Common myeloid progenitor, CD34-positive (primary cell): ENCODE results near the gene DUS1L.

ENCODE experiments used
- CTCF ChIA-PET: fragments of 350-600 bp; sonication (Branson Sonifier 250); formaldehyde crosslinking; loops from one replicate; lab custom pipeline; 2021; ENCODE audit warnings: antibody characterized with exemption; lab: Charles Lee
- POLR2A ChIA-PET: fragments of 350-600 bp; sonication (Branson Sonifier 250); formaldehyde crosslinking; loops from one replicate; lab custom pipeline; 2021; ENCODE audit warnings: antibody characterized with exemption; lab: Charles Lee
- DNase-seq, 3 donors: peaks; one replicate each; pipeline versions ENCODE4 v3.0.0 to v3.0.0-alpha.2; 2013
- H3K27ac ChIP-seq, 2 experiments: 1 replicate in 1 of 2; 2 replicates in 1 of 2; pipeline ENCODE4 v1.7.0; 2013; ENCODE audit warnings: inconsistent platforms in 2 of 2, low read length in 2 of 2, mild to moderate bottlenecking in 2 of 2, low read depth in 1 of 2, moderate library complexity in 1 of 2; ENCODE audit not compliant: severe bottlenecking in 2 of 2, insufficient read depth in 1 of 2, poor library complexity in 1 of 2
- H3K27me3 ChIP-seq, 5 experiments: replicated peaks in 2 of 5; 1 replicate in 3 of 5; 2 replicates in 2 of 5; pipeline versions ENCODE4 v1.6.1 to v1.7.0; 2013; ENCODE audit warnings: low read length in 4 of 5, mild to moderate bottlenecking in 2 of 5, moderate library complexity in 2 of 5, inconsistent platforms in 1 of 5; ENCODE audit not compliant: insufficient read depth in 5 of 5, control insufficient read depth in 4 of 5
- H3K36me3 ChIP-seq, 4 experiments: 1 replicate in 2 of 4; 2 replicates in 2 of 4; pipeline versions ENCODE4 v1.6.1 to v1.7.0; 2013; ENCODE audit warnings: low read length in 3 of 4, control low read depth in 1 of 4, mild to moderate bottlenecking in 1 of 4; ENCODE audit not compliant: control insufficient read depth in 4 of 4, insufficient read depth in 4 of 4
- H3K4me1 ChIP-seq, 4 experiments: 1 replicate in 3 of 4; 2 replicates in 1 of 4; pipeline versions ENCODE4 v1.6.1 to v1.7.1; 2013; ENCODE audit warnings: low read length in 3 of 4, mild to moderate bottlenecking in 3 of 4, control low read depth in 1 of 4, inconsistent platforms in 1 of 4, moderate library complexity in 1 of 4; ENCODE audit not compliant: control insufficient read depth in 4 of 4, insufficient read depth in 4 of 4; ENCODE audit errors: control extremely low read depth in 1 of 4
- H3K4me3 ChIP-seq, 7 experiments: 1 replicate in 4 of 7; 2 replicates in 3 of 7; pipeline versions ENCODE4 v1.5.1 to v1.7.0; 2013; ENCODE audit warnings: mild to moderate bottlenecking in 7 of 7, low read length in 6 of 7, moderate library complexity in 6 of 7, inconsistent platforms in 2 of 7, low read depth in 2 of 7, control low read depth in 1 of 7; ENCODE audit not compliant: insufficient read depth in 4 of 7, control insufficient read depth in 1 of 7; ENCODE audit errors: extremely low read depth in 1 of 7
- H3K9me3 ChIP-seq, 5 experiments: 1 replicate in 4 of 5; 2 replicates in 1 of 5; pipeline versions ENCODE4 v1.6.1 to v1.7.1; 2013; ENCODE audit warnings: low read length in 4 of 5, mild to moderate bottlenecking in 2 of 5, inconsistent platforms in 1 of 5, low read depth in 1 of 5, moderate library complexity in 1 of 5; ENCODE audit not compliant: control insufficient read depth in 4 of 5, insufficient read depth in 2 of 5; ENCODE audit errors: control extremely low read depth in 1 of 5
- WGBS: methylation state at CpG from one replicate; pipeline ENCODE4 v1.1.5; 2013; ENCODE audit not compliant: insufficient coverage; 5-methylcytosine and 5-hydroxymethylcytosine counted together

DUS1L gene

DNA sequence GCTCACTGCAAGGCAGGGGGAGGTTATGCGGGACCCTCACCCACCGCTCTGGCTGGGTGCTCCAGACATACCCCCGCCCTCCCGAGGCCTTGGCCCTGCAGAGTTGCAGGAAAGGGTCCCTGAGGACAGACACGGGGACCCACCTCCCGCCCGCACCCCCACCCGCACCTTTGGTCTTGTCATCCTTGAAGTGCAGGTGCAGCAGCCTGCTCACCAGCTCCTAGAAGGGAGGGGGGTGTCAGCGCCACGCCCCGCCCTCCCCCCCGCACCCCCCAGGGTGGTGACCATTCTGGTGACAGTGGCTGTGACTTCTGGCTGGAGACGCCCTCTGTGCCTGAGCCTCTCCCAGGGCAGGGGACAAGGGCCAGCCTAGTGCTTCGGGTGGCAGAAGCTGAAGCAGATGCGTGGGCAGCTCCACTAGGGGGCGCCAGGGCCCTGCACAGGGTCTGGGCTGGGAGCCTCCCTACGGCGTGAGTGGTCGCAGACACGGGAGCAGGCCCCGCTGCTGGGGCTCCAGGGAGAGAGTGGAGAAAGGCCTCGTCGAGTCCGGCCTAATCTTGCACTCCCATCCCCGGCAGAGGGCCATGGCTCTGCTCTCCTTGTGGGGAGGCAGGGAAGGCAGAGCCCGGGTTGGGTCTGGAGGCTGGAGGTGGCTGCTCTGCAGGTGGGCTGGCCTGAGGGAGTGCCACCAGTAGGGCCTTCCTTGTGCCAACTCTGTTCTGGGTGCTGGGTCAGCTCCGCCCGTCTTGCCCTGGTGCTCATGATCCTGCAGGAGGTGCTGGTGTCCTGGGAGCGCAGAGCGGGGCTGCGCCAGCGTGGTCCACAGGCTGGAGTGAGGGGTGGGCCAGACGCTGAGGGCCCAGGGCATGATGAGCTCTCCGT, 45.7 kb downstream of the DUS1L start:
- POLR2A ChIA-PET = no interaction called here

DNA sequence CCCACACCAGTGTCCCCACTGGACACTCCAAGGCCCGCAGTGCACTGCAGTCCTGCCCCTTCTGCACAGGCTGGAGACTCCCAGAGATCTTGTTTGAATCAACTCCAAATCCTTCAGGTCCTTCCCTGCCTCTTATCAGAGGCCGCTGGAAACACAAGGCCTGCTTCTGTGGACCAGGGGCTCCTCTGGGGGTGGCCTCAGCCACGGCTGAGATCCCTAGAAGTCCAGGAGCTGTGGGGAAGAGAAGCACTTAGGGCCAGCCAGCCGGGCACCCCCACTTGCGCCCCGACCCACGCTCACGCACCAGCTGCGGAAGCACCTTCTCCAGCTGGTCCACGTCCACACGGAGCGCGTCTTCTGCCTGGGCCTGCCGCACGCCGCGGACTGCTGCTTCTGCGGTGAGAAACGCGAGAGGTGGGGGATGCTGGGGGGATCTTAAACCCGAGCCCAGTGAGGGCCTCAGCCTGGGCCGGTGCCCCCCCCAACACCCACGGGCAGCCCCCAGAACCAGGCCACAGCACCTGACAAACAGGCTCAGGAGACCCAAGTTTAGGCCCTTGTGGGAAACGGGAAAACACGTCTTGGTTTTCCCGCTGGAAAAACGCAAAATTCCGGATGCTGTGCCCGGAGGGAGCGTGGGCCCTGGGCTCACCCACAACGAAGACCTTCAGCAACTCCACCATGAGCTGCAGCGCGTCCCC, 46.5 kb downstream of the DUS1L start:
- Histone ChIP-seq H3K36me3 (peaks cover 0 to 17% (median 7%) of the 10 kb centered on the region in 4 experiments), H3K4me1 (peaks cover 0 to 27% (median 23%) of the 10 kb centered on the region in 4 experiments), H3K4me3 (no peak overlapping the region), H3K27me3 (no peaks in the 10 kb centered on the region), H3K9me3 (no peaks in the 10 kb centered on the region), H3K27ac (no peak overlapping the region)
- CTCF ChIA-PET = interaction anchor here (0.6 to 6.8 kb wide), 15 partner anchors 10 to 92 kb away, joined by 3 to 117 read pairs (median 6); partner anchors contain the start of genes DCXR, MAFG and NOTUM
- DNase-seq = no peak
- POLR2A ChIA-PET = no interaction called here
- WGBS = 91% methylated on average over 28 of the region's 33 CpGs

More for the DNA sequence above, 45.7 kb downstream of the DUS1L start:
- Histone ChIP-seq H3K27me3 (no peaks in the 10 kb centered on the region), H3K9me3 (no peaks in the 10 kb centered on the region), H3K27ac (no peak overlapping the region), H3K4me1 (peaks cover 0 to 30% (median 28%) of the 10 kb centered on the region in 4 experiments), H3K4me3 (no peak overlapping the region), H3K36me3 (peaks cover 0 to 17% (median 7%) of the 10 kb centered on the region in 4 experiments)
- CTCF ChIA-PET = interaction anchor here (0.6 to 6.8 kb wide), 24 partner anchors 9 to 152 kb away, joined by 3 to 117 read pairs (median 4); partner anchors contain the start of genes DCXR, MAFG and NOTUM
- 77% methylated on average over 26 of the region's 34 CpGs for WGBS
- peak; percentile 48 to 55 (median 54) for DNase-seq

DNA sequence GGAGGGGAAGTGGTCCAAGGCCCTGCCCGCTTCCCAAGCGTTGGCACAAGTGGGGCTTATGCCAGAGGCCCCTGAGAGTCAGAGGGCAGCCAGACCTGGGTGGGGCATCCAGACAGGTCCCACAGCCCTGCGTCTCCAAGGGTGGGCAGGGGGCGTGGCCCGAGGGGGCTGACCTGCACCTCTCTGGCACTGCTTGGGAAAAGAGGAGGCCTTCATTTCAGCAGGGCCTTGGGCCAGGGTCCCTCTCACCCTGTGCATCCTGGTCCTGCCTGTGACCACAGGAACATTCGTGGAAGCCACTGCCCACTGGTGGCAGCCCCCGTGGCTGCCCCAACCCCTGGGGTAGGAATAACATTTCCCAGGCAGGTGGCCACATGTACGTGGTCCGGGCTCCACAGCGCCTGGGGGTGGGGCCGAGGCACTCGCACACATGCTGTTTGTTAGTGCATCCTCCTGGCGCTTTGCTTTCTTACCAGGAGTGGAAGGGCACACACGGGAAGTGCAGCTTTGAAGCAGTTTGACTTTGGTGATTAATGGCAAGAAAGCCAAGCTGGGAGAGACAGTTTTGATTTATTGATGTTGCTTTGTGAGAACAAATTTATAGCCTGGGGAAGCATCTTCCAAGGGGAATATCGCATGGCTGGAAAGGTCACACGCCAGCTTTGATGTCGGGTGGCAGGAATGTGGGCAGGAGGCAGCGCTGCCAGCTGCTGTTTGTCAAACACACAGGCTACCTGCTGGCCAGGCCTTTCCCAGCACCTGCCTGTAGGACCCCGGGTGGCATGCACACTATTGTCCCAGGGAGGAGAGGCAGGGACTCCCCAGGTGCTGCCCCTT, 47.2 kb downstream of the DUS1L start:
- 86% methylated on average over 15 of the region's 19 CpGs for WGBS
- ChIA-PET CTCF (interaction anchor here (1.3 to 6.8 kb wide), 4 partner anchors 11 to 64 kb away, joined by 3 to 117 read pairs (median 20); partner anchors contain the start of gene NOTUM), POLR2A (no interaction called here)
- no peak overlapping the region for H3K4me3 ChIP-seq
- no peak overlapping the region for H3K27ac ChIP-seq
- peaks cover 0 to 17% (median 7%) of the 10 kb centered on the region in 4 experiments for H3K36me3 ChIP-seq
- no peaks in the 10 kb centered on the region for H3K9me3 ChIP-seq
- DNase-seq = no peak
- H3K27me3 ChIP-seq = no peaks in the 10 kb centered on the region
- H3K4me1 ChIP-seq = peaks cover 0 to 25% (median 21%) of the 10 kb centered on the region in 4 experiments

DNA sequence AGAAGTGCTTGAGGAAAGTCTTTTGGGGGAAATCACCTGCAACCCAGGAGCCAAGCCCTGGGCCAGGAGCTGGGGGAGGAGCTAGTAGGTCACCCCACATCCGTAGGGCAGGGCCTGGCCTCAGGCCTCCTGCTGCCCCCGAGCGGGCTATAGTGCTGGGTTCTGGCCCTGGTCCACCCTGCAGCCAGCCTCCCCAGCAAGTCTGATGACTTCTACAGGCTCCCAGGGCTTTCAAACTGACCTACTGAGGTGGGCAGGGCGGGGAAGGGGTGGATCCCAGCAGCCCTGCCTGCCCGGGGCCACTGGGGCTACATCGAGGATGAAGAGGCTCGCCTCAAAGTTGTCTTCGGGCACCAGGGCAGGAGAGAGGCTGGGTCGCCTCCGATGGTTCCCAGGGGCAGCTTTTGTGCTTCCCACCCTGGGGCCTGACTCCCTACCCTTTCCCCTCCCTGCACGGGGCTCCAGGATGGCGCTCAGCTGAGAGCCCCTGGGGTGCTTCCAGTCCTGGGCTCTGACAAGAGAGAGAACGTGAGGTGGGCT, 47.9 kb downstream of the DUS1L start:
- no peak overlapping the region for H3K27ac ChIP-seq
- H3K9me3 ChIP-seq = no peaks in the 10 kb centered on the region
- ChIA-PET POLR2A (no interaction called here), CTCF (interaction anchor here (2.7 kb wide), 2 partner anchors 12 to 58 kb away, joined by 11 to 20 read pairs; partner anchors contain the start of gene NOTUM)
- WGBS = 95% methylated on average over 11 of the region's 13 CpGs
- no peaks in the 10 kb centered on the region for H3K27me3 ChIP-seq
- peaks cover 0 to 17% (median 7%) of the 10 kb centered on the region in 4 experiments for H3K36me3 ChIP-seq
- no peak overlapping the region for H3K4me3 ChIP-seq
- peaks cover 0 to 30% (median 27%) of the 10 kb centered on the region in 4 experiments for H3K4me1 ChIP-seq
- no peak for DNase-seq

DNA sequence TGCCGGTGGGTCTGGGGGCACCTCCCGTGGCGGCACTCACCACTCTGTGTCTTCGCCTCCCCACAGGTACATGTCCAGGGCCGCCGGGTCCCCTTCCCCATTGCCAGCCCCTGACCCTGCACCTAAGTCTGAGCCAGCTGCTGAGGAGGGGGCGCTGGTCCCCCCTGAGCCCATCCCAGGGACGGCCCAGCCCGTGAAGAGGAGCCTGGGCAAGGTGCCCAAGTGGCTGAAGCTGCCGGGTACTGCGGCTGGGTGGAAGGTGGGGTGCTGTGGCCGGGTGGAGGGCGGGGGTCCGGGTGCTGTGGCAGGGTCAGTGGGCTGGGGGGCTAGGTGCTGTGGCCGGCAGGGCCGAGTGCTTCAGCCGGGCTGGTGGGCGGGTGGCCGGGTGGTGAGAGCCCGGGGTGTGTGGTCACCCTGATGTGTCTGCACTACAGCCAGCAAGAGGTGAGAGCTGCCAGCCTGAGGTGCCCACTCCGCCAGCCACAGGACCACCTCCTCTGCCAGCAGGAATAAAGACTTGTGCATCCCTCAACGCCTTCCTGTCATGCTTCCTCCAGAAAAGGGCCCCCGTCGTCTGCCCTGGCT, 48.6 kb downstream of the DUS1L start:
- 94% methylated on average over 22 of the region's 24 CpGs for WGBS
- POLR2A ChIA-PET = interaction anchor here (0.7 kb wide), 1 partner anchor 58 kb away, joined by 3 read pairs; no protein-coding TSS in a partner anchor
- Histone ChIP-seq H3K9me3 (no peaks in the 10 kb centered on the region), H3K27ac (no peak overlapping the region), H3K4me1 (peaks cover 0 to 33% (median 30%) of the 10 kb centered on the region in 4 experiments), H3K36me3 (peaks cover 0 to 17% (median 7%) of the 10 kb centered on the region in 4 experiments), H3K4me3 (no peak overlapping the region), H3K27me3 (no peaks in the 10 kb centered on the region)
- CTCF ChIA-PET = interaction anchor here (1.0 to 2.7 kb wide), 4 partner anchors 14 to 62 kb away, joined by 3 to 20 read pairs (median 4); partner anchors contain the start of gene NOTUM
- DNase-seq = no peak
